Activated CD8-positive, alpha-beta T cell treated with anti-CD3 and anti-CD28 coated beads for 36 hours (primary cell): ENCODE data around the gene SPTB. TPM values are rescaled to one million over a fixed set of nuclear protein-coding genes. Genes with fewer than 3 reads are reported as not detected.

Source experiments
- ATAC-seq: fragments of 200-7000 bp; cut with Tn5 transposase; one replicate; pipeline ENCODE4 v1.10.0; 2021; ENCODE audit warnings: mild to moderate bottlenecking, moderate library complexity
- CTCF ChIA-PET: fragments of 350-600 bp; sonication (Branson Sonifier 250); formaldehyde crosslinking; loops from one replicate; lab custom pipeline; 2021; ENCODE audit warnings: antibody characterized with exemption; lab: Charles Lee
- POLR2A ChIA-PET: fragments of 350-600 bp; sonication (Branson Sonifier 250); formaldehyde crosslinking; loops from one replicate; lab custom pipeline; 2021; ENCODE audit warnings: antibody characterized with exemption; lab: Charles Lee
- DNase-seq: peaks from one replicate; pipeline ENCODE4 v3.0.0-alpha.2; 2020
- H3K27ac Mint-ChIP-seq: one replicate; pipeline ENCODE4 v1.8.0; 2021; ENCODE audit warnings: mild to moderate bottlenecking, mixed read lengths
- H3K27me3 Mint-ChIP-seq: one replicate; pipeline ENCODE4 v1.8.0; 2021; ENCODE audit warnings: mixed read lengths
- H3K36me3 Mint-ChIP-seq: one replicate; pipeline ENCODE4 v1.8.0; 2021; ENCODE audit warnings: low read depth, mixed read lengths
- H3K4me1 Mint-ChIP-seq: one replicate; pipeline ENCODE4 v1.8.0; 2021; ENCODE audit warnings: low read depth, mixed read lengths
- H3K4me3 Mint-ChIP-seq: one replicate; pipeline ENCODE4 v1.8.0; 2021; ENCODE audit warnings: mild to moderate bottlenecking, moderate library complexity, mixed read lengths
- H3K9me3 Mint-ChIP-seq: one replicate; pipeline ENCODE4 v1.8.0; 2021; ENCODE audit warnings: mixed read lengths
- CTCF ChIP-seq: fragments of 200-600 bp; IDR thresholded peaks from one replicate; pipeline ENCODE4 v1.8.0; 2022; ENCODE audit warnings: antibody characterized with exemption, mild to moderate bottlenecking
- intact Hi-C: fragments of 100-400 bp; cut with micrococcal nuclease; formaldehyde crosslinking; loops from one replicate; pipeline ENCODE4 v1.10.0; 2022
- total RNA-seq, 2 experiments: library from RNA; stranded (reverse); gene quantifications; one replicate each; pipeline ENCODE4 v1.2.3, GENCODE V29; 2021

The SPTB gene
- total RNA-seq, 2 experiments from 2014 or later, result 0.07 to 0.27 TPM

- no peak overlapping the region for H3K4me3 Mint-ChIP-seq
- H3K27ac Mint-ChIP-seq, result no peak overlapping the region
- no peaks in the 10 kb centered on the region for H3K9me3 Mint-ChIP-seq
- intact Hi-C loops, result loop anchor here (5.0 kb wide), 2 partner anchors 92 to 128 kb away; no protein-coding TSS in a partner anchor
- peaks cover 7% of the 10 kb centered on the region for H3K4me1 Mint-ChIP-seq
- ChIA-PET CTCF (interaction anchor here (0.6 to 2.3 kb wide), 21 partner anchors 8 to 140 kb away, joined by 3 to 26 read pairs (median 4); no protein-coding TSS in a partner anchor), POLR2A (no interaction called here)
- TF ChIP-seq CTCF, result no peak
- DNase-seq (peak; percentile 13), ATAC-seq (no peak)
- peaks cover 7% of the 10 kb centered on the region for H3K27me3 Mint-ChIP-seq
- no peaks in the 10 kb centered on the region for H3K36me3 Mint-ChIP-seq
Observed at GRCh38 chr14:64763801-64764621, 115.7 kb downstream of the SPTB start.

GRCh38 chr14:64763085-64763782 is 116.5 kb downstream of the SPTB start:
- ChIA-PET CTCF (interaction anchor here (1.2 to 2.6 kb wide), 4 partner anchors 9 to 128 kb away, joined by 3 to 27 read pairs (median 4); no protein-coding TSS in a partner anchor), POLR2A (no interaction called here)
- Mint-ChIP-seq H3K4me1 (peaks cover 7% of the 10 kb centered on the region), H3K27ac (no peak overlapping the region), H3K4me3 (no peak overlapping the region), H3K36me3 (no peaks in the 10 kb centered on the region), H3K9me3 (no peaks in the 10 kb centered on the region), H3K27me3 (peaks cover 7% of the 10 kb centered on the region)
- DNase-seq (no peak), ATAC-seq (no peak)
- intact Hi-C loops, result loop anchor here (5.0 kb wide), 2 partner anchors 91 to 129 kb away; no protein-coding TSS in a partner anchor
- TF ChIP-seq CTCF, result no peak

- peak; percentile 51 for DNase-seq
- intact Hi-C loops, result loop anchor here (5.0 kb wide), 2 partner anchors 90 to 130 kb away; no protein-coding TSS in a partner anchor
- no peak for ATAC-seq
- ChIA-PET CTCF (interaction anchor here (0.6 to 2.6 kb wide), 13 partner anchors 9 to 129 kb away, joined by 3 to 27 read pairs (median 3); no protein-coding TSS in a partner anchor), POLR2A (interaction anchor here (1.0 kb wide), 1 partner anchor 8 kb away, joined by 3 read pairs; no protein-coding TSS in a partner anchor)
- no peak for TF ChIP-seq CTCF
- H3K4me1 Mint-ChIP-seq, result peaks cover 7% of the 10 kb centered on the region
- no peaks in the 10 kb centered on the region for H3K9me3 Mint-ChIP-seq
- peaks cover 7% of the 10 kb centered on the region for H3K27me3 Mint-ChIP-seq
- H3K27ac Mint-ChIP-seq, result no peak overlapping the region
- H3K36me3 Mint-ChIP-seq, result no peaks in the 10 kb centered on the region
- no peak overlapping the region for H3K4me3 Mint-ChIP-seq
Observed at GRCh38 chr14:64762044-64763034, 117.4 kb downstream of the SPTB start.

GRCh38 chr14:64761441-64762043 is 118.2 kb downstream of the SPTB start:
- ChIA-PET CTCF (interaction anchor here (0.8 to 2.6 kb wide), 14 partner anchors 9 to 130 kb away, joined by 3 to 27 read pairs (median 4); no protein-coding TSS in a partner anchor), POLR2A (interaction anchor here (1.0 kb wide), 1 partner anchor 9 kb away, joined by 3 read pairs; no protein-coding TSS in a partner anchor)
- Mint-ChIP-seq H3K9me3 (no peaks in the 10 kb centered on the region), H3K4me1 (peaks cover 7% of the 10 kb centered on the region), H3K27me3 (peaks cover 7% of the 10 kb centered on the region), H3K4me3 (no peak overlapping the region), H3K36me3 (no peaks in the 10 kb centered on the region), H3K27ac (no peak overlapping the region)
- TF ChIP-seq CTCF, result no peak
- intact Hi-C loops, result loop anchor here (5.0 kb wide), 2 partner anchors 89 to 131 kb away; no protein-coding TSS in a partner anchor
- ATAC-seq (no peak), DNase-seq (no peak)
